Right lobe of liver (tissue), 4 donors: ENCODE measurements around the gene CNPPD1.
A peak's percentile ranks its signal among the peaks of the same experiment; 100 is the strongest.

ENCODE experiments used
- POLR2A ChIP-seq: fragments of 450-650 bp; IDR thresholded peaks from one replicate; pipeline ENCODE4 v1.6.1; 2017; ENCODE audit warnings: antibody characterized with exemption, mild to moderate bottlenecking
- TF ChIP-seq, protein P1 (sequence below), 4 donors: fragments of 200-600 bp in 3 of 4; fragments of 450-650 bp in 1 of 4; IDR thresholded peaks; one replicate each; pipeline versions ENCODE4 v1.5.1 to v1.8.0; 2016 to 2022; ENCODE audit warnings: antibody characterized with exemption in 4 of 4, mild to moderate bottlenecking in 2 of 4
- donor health status: DM: no; HTN: no; CAD: no.
- donor health status: DM: no; HTN: no; CAD: no.
- donor health status: DM: no; HTN: yes; CAD: no.

DNA sequence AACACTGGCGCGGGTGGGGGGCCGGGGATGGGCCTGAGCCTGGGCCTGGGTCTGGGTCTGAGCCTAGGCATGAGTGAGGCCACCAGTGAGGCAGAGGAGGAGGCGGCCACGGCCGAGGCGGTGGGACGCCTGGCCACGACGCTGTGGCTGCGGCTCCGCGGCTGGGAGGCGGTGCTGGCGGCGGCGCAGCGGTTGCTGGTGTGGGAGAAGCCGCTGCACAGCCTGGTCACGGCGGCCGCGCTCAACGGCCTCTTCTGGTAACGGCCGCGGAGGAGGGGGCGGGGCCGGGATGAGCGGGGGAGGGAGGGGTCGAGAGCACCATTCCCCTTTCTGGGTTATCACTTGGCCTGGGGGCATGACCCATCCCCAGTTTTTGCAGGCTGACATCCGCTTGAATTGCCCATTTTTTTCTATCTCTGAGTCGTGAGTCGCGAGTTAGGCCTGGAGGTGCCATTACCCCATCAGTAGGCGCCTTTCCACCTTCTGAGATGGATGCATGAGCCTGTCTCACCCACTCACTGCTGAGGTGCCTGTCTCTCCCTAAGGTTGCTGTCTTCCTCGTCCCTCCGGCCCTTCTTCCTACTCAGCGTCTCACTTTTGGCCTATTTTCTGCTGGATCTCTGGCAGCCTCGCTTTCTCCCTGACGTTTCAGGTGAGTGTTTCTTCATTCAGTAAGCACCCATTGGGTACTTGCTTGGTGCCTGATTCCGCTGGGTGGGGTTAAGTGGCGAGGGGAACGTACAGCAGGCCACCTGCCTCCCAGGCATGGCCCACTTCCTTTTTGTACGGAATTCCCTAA is 1.9 kb upstream of the CNPPD1 start:
- TF ChIP-seq POLR2A: no peak
- TF ChIP-seq, protein P1, sequence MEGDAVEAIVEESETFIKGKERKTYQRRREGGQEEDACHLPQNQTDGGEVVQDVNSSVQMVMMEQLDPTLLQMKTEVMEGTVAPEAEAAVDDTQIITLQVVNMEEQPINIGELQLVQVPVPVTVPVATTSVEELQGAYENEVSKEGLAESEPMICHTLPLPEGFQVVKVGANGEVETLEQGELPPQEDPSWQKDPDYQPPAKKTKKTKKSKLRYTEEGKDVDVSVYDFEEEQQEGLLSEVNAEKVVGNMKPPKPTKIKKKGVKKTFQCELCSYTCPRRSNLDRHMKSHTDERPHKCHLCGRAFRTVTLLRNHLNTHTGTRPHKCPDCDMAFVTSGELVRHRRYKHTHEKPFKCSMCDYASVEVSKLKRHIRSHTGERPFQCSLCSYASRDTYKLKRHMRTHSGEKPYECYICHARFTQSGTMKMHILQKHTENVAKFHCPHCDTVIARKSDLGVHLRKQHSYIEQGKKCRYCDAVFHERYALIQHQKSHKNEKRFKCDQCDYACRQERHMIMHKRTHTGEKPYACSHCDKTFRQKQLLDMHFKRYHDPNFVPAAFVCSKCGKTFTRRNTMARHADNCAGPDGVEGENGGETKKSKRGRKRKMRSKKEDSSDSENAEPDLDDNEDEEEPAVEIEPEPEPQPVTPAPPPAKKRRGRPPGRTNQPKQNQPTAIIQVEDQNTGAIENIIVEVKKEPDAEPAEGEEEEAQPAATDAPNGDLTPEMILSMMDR (IDR thresholded peaks at IDR 0.05): peak in 1 of 4 donors; percentile 7
